ENCODE measurements around the gene EFS. TPM values are rescaled to one million over a fixed set of nuclear protein-coding genes. Genes with fewer than 3 reads are reported as not detected.

Gene EFS
- polyA plus RNA-seq, result 0.16 and 0.21 TPM in 2 replicates

GRCh38 chr14:23365036-23365731 lies at the start of gene EFS:
Gene EFS, minus strand, starts transcription at chr14:23365172. Its CDS starts 147 bp downstream, at chr14:23365025.

GRCh38 chr14:23407516-23408306 lies 42.7 kb upstream of the EFS start, which contains the start of gene MYH6:
Gene MYH6, minus strand, starts transcription at chr14:23408273. Its CDS starts 1,050 bp downstream, at chr14:23407223.

GRCh38 chr14:23376482-23377197 lies 11.7 kb upstream of the EFS start, which contains the start of gene CMTM5:
Gene CMTM5, plus strand, starts transcription at chr14:23377046. Its CDS starts 206 bp downstream, at chr14:23377252.

GRCh38 chr14:23372509-23372908 lies 7.5 kb upstream of the EFS start, which contains the start of gene IL25:
Gene IL25, plus strand, starts transcription at chr14:23372809.

GRCh38 chr14:23352506-23353432 lies 12.2 kb downstream of the EFS start, which contains the start of gene SLC22A17:
Gene SLC22A17, minus strand, starts transcription at chr14:23352887.

GRCh38 chr14:23320584-23321571 lies 44.1 kb downstream of the EFS start, which contains the start of gene PABPN1:
Gene PABPN1, plus strand, starts transcription at chr14:23321457. Its CDS starts 13 bp downstream, at chr14:23321470.

GRCh38 chr14:23306412-23307145 lies 58.4 kb downstream of the EFS start, which contains the start of gene BCL2L2:
Gene BCL2L2, plus strand, starts transcription at chr14:23306833. Its CDS starts 935 bp downstream, at chr14:23307768.

Other genes with a start within 250 kb of the EFS start
- not detected in 2 replicates for gene CEBPE, start 245.9 kb downstream of the EFS start, polyA plus RNA-seq
- gene SLC7A8, start 181.5 kb downstream of the EFS start, polyA plus RNA-seq, result 22.0 and 27.0 TPM in 2 replicates
- gene RNF212B, start 127.2 kb downstream of the EFS start, polyA plus RNA-seq, result not detected in 2 replicates
- gene HOMEZ, start 79.0 kb downstream of the EFS start, polyA plus RNA-seq, result 1.2 and 5.5 TPM in 2 replicates
- 37.3 and 59.4 TPM in 2 replicates for gene PPP1R3E, start 62.3 kb downstream of the EFS start, polyA plus RNA-seq
- 10.8 and 11.4 TPM in 2 replicates for gene BCL2L2, start 58.3 kb downstream of the EFS start, polyA plus RNA-seq
- 52.3 and 57.9 TPM in 2 replicates for gene PABPN1, start 43.7 kb downstream of the EFS start, polyA plus RNA-seq
- gene SLC22A17, start 12.3 kb downstream of the EFS start, polyA plus RNA-seq, result 46.4 and 58.9 TPM in 2 replicates
- gene IL25, start 7.6 kb upstream of the EFS start, polyA plus RNA-seq, result not detected in 2 replicates
- not detected in 2 replicates for gene CMTM5, start 11.9 kb upstream of the EFS start, polyA plus RNA-seq
- not detected in 2 replicates for gene MYH6, start 43.1 kb upstream of the EFS start, polyA plus RNA-seq
- gene MYH7, start 70.5 kb upstream of the EFS start, polyA plus RNA-seq, result not detected in 2 replicates
- 77.3 and 118 TPM in 2 replicates for gene NGDN, start 104.5 kb upstream of the EFS start, polyA plus RNA-seq
- gene ZFHX2, start 186.6 kb upstream of the EFS start, polyA plus RNA-seq, result 1.7 and 2.7 TPM in 2 replicates
- 6.7 and 16.0 TPM in 2 replicates for gene THTPA, start 191.1 kb upstream of the EFS start, polyA plus RNA-seq
- 7.7 and 8.5 TPM in 2 replicates for gene AP1G2, start 202.6 kb upstream of the EFS start, polyA plus RNA-seq
- gene JPH4, start 213.6 kb upstream of the EFS start, polyA plus RNA-seq, result 1.1 and 8.0 TPM in 2 replicates